ENCODE measurements around the gene IL11.

DNA sequence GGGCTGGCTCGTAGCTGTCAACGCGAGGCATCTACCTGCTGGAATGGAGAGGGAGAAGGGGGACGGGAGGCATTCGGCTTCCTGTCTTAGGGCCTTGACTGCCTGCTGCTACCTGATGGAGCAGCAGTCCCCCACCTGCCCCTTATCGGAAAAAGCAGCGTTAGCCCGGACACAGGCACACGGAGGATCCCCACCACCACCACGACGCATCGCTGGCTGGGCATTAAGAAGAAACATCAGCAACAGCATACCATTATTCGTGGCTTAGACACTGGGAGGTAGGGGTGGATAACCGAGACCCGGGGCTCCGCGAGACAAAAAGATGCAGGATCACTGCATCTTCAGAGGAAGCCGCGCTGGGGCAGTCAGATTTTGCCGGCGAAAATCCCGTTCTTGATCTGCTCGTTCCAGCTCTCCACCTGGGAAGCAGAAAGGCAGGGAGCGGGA lies 16.9 kb downstream of the IL11 start:
- TF ChIP-seq, protein P1, sequence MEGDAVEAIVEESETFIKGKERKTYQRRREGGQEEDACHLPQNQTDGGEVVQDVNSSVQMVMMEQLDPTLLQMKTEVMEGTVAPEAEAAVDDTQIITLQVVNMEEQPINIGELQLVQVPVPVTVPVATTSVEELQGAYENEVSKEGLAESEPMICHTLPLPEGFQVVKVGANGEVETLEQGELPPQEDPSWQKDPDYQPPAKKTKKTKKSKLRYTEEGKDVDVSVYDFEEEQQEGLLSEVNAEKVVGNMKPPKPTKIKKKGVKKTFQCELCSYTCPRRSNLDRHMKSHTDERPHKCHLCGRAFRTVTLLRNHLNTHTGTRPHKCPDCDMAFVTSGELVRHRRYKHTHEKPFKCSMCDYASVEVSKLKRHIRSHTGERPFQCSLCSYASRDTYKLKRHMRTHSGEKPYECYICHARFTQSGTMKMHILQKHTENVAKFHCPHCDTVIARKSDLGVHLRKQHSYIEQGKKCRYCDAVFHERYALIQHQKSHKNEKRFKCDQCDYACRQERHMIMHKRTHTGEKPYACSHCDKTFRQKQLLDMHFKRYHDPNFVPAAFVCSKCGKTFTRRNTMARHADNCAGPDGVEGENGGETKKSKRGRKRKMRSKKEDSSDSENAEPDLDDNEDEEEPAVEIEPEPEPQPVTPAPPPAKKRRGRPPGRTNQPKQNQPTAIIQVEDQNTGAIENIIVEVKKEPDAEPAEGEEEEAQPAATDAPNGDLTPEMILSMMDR (IDR thresholded peaks at IDR 0.05): no peak
- TF ChIP-seq EZH2 (IDR thresholded peaks at IDR 0.05): peak; percentile 20
- no peak for TF ChIP-seq EZH2phosphoT487 (IDR thresholded peaks at IDR 0.05)

All from neural progenitor cell (in vitro differentiated cells).